ENCODE results near the gene SORCS2.

SORCS2 gene

GRCh38 chr4:7664106-7664505 lies 471.8 kb downstream of the SORCS2 start:
- no peak for TF ChIP-seq CTCF (conservative IDR thresholded peaks at IDR 0.05)
- no peak overlapping the region for H3K27ac ChIP-seq

DNA sequence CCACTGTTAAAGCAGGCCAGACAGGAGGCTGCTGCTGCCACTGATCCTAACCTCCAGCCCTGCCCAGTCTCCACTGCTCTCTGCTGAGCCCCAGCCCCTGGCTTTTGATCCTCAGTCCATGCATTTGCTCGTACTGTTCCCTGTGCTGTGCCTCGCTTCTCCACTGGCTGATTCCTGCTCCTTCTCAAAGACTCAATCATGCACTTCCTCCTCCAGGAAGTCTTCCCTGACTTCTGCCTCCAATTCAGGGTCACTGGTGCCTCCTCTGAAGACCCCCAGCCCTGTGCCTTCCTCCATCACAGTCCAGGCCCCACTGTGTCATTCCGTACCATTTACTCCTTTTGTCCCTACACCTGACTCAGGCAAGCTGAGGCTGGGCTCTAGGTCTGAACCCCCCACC lies 473.0 kb downstream of the SORCS2 start:
- no peak for TF ChIP-seq CTCF (conservative IDR thresholded peaks at IDR 0.05)
- H3K27ac ChIP-seq: no peak overlapping the region

DNA sequence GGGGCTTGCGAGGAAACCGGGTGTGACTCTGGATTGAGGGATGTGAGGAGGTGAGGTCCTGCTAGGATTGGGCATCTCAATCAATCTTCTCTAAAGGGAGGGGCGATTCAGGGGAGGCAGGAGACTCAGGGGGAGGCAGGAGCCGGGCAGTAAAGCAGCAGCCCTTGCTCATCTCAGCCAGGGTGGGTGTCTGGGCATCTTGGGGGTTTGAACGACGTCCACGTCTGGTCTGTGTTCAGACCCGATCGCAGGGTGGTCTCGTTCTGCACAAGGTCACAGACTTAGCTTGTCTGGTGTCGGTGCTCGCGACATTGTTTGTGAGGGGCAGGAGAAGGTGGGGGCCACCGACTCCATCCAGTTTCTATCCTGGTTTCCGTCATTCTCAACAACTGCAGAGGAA lies 473.7 kb downstream of the SORCS2 start:
- TF ChIP-seq CTCF (conservative IDR thresholded peaks at IDR 0.05): no peak
- no peak overlapping the region for H3K27ac ChIP-seq

DNA sequence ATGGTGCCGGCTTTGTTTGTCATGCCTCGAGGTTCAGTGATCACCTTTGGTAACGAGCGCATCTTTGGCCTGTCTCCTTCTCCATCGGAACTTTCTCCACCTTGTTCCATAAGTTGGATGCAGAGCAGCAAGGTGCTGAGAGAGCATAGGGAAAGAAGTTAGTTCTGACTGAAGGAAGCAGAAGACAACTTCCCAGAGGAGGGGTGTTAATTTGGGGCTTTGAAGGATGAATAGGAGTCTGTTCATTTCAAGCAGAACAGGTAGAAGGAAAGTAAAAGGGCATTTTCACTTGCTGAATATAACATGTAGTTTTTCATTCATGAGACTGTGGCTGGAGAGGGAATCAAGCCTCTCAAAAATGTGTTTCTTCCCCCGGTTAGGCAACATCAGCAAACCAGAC lies 474.4 kb downstream of the SORCS2 start:
- H3K27ac ChIP-seq: no peak overlapping the region
- no peak for TF ChIP-seq CTCF (conservative IDR thresholded peaks at IDR 0.05)

DNA sequence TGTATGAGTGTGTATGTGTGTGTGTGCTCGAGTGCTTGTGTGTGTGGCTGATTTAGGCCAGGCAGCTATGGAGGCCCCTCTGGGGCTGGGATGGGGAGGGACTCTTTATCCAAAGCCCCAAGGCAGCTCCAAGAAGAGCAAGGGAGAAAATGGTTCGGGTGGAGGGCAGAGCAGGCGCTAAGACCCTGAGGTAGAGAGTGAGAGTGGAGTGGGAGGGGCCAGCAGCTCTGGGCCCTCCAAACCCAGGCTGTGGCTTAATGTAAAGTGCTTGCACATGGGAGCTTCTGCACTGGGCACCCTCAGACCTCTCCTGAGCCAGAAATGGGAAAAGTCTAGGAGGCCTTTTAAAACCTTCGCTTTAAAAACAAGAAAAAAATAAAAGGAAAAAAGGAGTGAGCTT lies 475.9 kb downstream of the SORCS2 start:
- H3K27ac ChIP-seq: no peak overlapping the region
- TF ChIP-seq CTCF (conservative IDR thresholded peaks at IDR 0.05): no peak

DNA sequence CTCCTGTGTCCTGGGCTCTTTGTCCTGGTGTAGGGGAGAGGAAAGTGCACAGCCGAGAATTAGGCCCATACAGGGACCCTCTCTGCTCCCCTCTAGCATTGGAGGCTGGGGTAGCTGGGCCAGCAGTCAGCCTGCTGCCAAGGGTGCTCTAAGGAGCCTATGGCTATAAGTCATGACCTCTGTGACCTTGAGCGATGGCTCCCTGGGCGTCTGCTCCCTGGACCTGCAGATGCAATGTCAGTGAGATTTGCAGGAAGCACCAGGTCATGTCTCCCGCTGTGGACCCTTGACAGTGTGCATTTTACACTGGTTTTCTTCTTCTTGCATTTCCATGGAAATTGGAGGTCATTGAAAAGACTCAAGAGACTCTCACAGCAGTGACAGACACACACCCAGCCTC lies 476.5 kb downstream of the SORCS2 start:
- H3K27ac ChIP-seq: no peak overlapping the region
- no peak for TF ChIP-seq CTCF (conservative IDR thresholded peaks at IDR 0.05)

GRCh38 chr4:7672601-7673000 lies 480.3 kb downstream of the SORCS2 start:
- TF ChIP-seq CTCF (conservative IDR thresholded peaks at IDR 0.05): no peak
- no peak overlapping the region for H3K27ac ChIP-seq

- no peak overlapping the region for H3K27ac ChIP-seq
- TF ChIP-seq CTCF (conservative IDR thresholded peaks at IDR 0.05): no peak
Measured at GRCh38 chr4:7673121-7673520, 480.8 kb downstream of the SORCS2 start.
